ENCODE measurements around the gene AGAP1. TPM values are rescaled to one million over a fixed set of nuclear protein-coding genes. Genes with fewer than 3 reads are reported as not detected.

Gene AGAP1
- polyA plus RNA-seq, 5 donors, result 14.7 to 19.2 (median 18.4) TPM

- DNase-seq, result no peak
Observed at GRCh38 chr2:235728800-235729556, 235.1 kb downstream of the AGAP1 start.

- no peak for DNase-seq
Observed at GRCh38 chr2:235729557-235729947, 235.7 kb downstream of the AGAP1 start.

DNA sequence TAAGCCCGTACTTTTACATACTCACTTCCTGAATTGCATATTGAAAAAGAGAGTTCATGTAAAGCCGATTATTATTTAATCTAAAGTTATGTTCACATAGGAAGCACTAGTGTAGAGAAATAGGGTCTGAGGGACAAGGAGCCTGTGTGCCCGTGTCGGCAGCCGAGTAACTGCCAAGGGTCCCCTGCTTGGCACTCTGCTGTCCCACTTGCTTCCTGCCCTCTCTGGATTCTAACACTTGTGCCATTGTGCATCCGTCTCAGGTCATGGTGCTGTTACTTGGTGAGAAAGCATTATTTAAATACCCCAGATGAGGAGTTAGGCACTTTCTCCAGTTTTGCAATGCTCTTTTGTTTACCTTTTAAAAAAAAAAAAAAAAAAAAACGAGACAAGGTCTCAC lies 236.3 kb downstream of the AGAP1 start:
- DNase-seq, result no peak

- DNase-seq, result no peak
Observed at GRCh38 chr2:235733761-235734160, 239.9 kb downstream of the AGAP1 start.

- DNase-seq, result no peak
Observed at GRCh38 chr2:235734168-235734567, 240.3 kb downstream of the AGAP1 start.

DNA sequence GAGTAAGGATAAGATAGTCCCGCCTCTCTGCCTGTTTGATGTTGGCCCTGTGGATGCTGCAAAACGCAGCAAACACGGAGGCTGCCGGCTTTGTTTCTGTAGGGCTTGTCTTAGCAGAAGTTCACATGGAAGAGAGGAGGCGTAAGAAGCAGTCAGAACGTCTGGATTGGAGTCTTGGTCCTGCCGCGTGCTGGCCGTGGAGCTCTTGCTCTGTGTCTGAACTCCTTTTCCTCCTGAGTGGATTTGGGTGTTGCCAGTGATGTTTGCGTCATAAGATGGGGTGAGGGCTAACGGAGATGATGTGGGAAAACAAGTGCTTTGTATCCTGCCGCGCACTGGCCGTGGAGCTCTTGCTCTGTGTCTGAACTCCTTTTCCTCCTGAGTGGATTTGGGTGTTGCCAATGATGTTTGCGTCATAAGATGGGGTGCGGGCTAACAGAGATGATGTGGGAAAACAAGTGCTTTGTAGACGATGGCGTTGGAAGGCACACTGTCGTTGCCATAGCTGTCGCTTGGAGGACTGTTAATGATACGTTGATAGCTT lies 240.9 kb downstream of the AGAP1 start:
- no peak for DNase-seq

DNA sequence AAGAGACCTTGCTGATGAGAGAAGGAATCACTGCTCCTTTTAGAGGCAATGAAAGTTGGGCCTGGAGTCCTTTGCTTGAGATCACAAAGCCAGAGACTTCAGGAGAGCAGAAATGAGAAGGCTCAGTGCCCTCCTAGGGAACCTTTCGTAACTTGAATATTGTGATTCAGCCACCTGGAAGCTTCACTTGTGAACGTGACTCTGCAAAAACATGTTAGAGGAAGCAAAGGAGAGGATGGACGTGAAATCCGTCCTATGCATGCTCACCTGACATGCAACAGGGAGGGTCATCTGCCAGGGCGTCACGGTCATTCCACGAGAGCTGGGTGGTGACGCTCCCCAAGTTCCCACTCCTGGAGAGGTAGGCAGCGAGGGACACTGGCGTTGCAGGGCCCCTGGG lies 243.6 kb downstream of the AGAP1 start:
- no peak for DNase-seq

GRCh38 chr2:235737840-235738239 lies 244.0 kb downstream of the AGAP1 start:
- DNase-seq, result no peak

GRCh38 chr2:235739704-235740415 lies 246.0 kb downstream of the AGAP1 start:
- no peak for DNase-seq

DNA sequence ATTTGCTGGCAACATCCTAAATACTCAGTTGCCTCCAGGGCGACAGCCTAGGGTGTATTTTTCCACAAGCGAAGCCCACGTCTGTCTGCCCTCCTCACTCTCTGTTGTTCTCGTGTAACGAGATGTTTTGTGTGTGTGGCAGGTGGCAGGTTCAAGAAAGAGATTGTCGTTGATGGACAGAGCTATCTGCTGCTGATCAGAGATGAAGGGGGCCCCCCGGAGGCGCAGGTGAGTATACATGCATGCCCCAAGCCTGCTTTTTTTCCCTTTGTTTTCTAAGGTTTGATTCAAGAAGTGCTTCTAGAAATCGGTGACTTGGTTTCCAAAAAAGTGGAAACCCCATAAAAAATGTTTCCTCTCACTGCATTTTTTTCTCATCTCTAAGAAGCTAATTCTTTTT lies 247.0 kb downstream of the AGAP1 start:
- no peak for DNase-seq

DNA sequence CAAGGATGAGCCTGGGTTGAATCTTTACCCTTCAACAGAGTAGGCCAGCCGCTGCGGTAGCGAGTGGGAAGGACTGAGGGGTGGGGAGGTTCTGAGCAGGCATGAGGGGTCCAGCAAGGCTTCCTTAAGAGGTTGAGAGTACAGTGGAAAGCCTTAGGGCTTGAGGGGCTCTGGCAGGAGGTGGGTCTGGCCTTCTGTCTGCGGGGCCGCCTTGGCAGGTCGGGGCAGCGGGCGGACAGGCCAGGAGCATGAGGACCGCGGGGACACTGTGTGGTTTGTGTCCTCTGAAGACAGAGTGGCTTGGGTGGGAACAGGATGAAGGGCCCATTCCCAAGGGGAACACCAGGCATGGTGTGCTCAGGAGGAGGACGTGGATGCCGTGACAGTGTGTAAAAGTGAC lies 250.3 kb downstream of the AGAP1 start:
- DNase-seq, result no peak

GRCh38 chr2:235745597-235745996 lies 251.8 kb downstream of the AGAP1 start:
- DNase-seq, result no peak

DNA sequence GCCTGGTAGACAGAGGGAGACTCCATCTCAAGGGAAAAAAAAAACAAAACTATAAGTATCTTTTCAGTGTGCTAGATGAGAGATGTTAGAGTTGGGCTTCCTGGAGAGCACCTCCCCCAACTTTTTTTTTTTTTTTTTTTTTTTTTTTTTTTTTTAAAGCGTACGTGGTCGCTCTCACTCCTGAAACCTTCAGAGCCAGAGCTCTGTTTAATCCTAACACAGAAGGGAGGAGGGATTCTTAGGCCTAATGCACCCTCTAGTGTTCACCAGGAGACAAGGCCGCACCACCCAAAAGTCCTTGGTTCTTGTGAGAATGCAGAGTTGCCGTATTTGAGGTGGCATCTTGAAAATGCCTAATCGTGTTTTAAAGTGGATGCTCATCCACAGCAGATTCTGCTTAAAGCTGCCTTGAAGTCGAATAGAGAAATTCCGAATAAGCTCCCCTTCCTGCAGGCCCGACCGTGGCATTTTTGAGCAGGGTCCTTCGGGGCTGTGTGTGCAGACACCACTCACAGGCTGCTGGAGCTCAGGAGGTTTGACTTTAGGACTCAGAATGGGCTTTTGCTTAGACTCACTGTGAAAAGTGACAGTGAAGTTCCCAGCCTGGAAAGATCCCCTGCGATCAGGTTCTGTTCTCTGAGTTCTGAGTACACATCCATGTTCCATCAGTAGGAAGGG lies 252.6 kb downstream of the AGAP1 start:
- DNase-seq, result peak; percentile 68 to 76

DNA sequence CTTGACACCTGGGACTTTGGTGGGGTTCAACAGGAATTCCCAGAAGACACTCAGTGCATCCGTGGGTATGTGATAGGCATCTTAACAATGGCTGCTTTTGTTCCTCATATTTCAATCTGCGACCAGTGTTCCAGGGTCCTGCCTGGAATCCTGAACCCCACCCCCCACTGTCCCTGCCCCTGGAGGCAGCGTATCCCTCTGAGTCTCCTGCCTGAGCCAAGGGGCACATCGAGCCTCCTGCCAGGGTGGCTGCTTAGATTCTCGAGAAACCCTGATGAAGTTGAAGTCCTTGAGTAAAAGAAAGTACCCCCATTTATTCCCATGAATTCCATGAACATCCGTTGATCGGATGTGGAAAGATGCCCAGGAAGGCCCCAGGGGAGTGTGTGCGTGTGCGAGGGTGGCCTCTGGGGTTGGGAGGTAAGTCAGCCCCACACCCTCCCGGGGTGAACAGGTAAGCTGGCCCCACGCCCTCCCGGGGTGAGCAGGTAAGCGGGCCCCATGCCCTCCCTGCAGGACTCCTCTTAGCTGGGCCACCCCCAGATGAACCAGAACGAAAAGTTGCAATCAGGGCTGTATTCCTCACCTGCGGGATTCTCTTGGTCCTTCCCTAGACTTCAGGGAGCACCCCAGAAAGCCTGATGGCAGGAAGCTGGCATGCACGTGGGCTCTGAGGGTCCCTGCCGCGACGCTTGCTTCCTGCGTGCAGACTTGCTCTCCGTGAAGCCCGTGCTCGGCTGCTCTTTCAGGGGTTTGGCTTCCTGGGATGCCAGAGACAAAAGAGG lies 253.3 kb downstream of the AGAP1 start:
- no peak for DNase-seq

DNA sequence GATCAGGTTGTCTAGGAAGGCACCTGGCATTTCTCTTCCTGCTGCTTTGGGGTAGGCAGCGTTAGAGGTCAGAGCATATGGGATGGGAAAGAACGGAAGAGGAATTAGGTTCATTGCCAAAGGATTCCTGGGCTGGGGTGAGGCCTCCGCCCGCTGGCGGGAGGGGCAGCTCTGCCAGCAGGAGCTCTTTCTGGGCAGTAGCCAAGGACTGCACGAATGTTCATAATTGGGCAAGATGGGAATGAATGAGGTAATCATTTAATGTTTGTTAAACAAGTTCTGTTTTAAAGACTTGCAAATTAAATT lies 253.9 kb downstream of the AGAP1 start:
- no peak for DNase-seq

DNA sequence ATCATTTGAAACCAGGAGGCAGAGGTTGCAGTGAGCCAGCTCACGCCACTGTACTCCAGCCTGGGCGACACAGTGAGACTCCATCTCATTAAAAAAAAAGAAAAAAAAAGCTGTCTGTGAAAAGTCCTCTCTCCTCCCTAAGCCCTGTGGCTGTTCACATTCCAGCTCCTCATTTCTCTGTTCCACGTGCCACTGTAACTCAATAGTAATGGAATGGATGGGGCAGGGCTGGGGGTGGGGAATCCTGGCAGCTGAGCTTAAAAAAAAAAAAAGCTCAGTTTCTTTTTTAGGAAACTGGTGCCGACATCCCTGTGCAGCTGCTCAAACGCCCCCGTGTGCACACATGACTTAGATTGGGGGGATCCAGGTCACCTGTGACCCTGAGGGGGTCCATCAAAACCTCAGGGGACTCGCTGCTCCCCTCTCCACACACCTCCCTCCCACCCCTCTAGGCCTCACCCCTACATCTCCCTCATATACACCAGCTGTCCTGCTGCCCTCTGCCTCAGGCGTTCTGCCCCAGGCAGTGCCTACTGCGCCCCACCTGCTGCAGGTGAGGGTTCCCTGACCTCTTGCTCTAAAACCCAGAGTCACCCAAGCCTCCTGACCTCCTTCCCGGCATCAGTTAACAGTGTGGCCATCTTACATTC lies 255.4 kb downstream of the AGAP1 start:
- DNase-seq, result no peak

- DNase-seq, result no peak
Observed at GRCh38 chr2:235749771-235750160, 255.9 kb downstream of the AGAP1 start.

- DNase-seq, result no peak
Observed at GRCh38 chr2:235752846-235753245, 259.0 kb downstream of the AGAP1 start.

DNA sequence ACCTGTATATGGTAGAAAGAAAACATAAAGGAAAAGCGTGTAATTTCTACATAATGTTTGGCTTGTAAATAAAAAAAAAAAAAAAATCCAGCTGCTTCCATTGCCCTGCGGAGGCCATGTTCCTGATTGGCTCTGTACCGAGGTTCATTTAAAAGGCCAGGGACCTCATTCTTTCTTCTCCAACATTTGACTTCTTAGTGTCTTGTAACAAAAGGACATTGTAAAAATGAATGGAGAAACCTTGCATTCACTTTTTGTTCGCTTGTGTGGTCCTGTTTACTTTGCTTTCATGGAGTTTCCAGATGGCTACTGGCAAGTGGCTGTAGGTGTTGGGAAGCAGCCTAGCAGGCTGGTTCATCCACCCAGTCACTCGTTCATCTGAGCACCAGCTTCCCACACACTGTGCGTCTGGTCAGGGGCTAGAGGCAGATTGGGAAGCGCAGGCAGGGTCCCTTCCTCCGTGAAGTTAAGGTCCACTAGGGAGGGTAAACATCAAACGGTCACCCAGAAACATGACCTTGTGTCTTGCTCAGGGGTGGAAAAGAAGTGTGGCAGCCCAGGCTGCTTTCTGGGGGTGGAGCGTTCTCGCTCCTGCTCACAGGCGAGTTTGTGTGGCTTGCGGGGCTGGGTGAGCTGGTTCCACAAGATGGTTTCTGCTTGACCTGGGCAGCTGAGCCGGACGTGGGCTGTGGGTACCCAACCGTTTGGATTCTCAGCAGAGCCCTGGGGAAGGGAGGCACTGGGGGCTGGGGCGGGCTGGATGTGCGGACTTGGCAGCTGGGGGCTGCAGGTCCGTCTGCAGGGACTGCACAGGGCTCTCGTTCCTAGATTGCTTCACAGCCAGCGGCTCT lies 260.7 kb downstream of the AGAP1 start:
- no peak for DNase-seq

DNA sequence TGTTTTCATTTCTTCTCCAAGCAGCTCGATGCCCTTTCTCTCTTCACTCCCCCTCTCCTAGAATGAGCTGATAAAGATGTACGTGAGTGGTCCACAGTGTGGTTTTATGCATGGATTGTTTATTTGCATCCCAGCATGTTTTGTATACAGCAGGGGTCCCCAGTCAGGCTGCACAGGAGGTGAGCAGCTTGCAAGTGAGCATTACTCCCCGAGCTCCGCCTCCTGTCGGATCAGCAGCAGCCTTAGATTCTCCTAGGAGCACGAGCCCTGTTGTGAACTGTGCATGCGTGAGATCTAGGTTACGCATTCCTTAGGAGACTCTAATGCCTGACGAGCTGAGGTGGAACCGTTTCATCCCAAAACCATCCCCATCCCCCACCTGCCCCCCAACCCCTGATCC lies 262.6 kb downstream of the AGAP1 start:
- DNase-seq, result no peak

- no peak for DNase-seq
Observed at GRCh38 chr2:235757212-235757611, 263.4 kb downstream of the AGAP1 start.
